SIG-M5 treated with dmso at 0.1 percent for 504 hours (cell line): ENCODE measurements around the gene KCNJ11.
"Not testable (repeated sequence)": the region's sequence is repeated elsewhere in the genome, so short reads cannot be mapped to it uniquely, and the experiment has no call there.

Experiments used
- DNase-seq: peaks from one replicate; lab custom pipeline; 2025; ENCODE audit not compliant: unreplicated experiment; lab: John Stamatoyannopoulos, UW

KCNJ11 gene

DNA sequence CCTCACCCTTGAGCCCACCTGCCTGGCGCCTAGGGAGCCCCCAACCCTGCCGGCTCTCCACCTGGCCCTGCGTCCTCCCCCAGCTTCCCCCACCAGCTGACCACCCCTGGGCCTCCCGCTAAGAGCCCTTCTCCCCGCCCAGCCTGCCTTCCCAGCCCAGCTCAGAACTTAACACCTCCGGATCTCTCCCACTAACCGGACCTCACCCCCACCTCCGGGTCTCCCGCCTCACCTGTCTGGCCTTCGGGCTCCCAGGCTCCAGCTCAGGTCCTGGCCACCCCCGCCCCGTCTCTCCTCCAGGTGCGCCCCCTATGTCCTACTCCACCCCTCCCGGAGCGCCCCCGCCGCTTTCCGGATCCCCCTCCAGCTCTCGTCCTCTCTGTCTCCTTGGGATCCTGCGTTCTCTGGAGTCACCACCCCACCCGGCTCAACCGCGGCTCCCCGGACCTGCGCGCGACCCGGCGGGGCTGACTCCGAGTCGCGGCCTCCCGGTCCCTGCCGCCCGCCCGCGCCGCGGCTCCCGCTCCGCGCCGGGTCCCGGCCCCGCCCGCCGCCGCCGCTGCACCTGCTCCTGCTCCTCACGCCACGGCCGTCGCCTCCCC lies at the start of gene KCNJ11:
KCNJ11 (minus strand) TSS at position 51 of the 602 bp plus-strand sequence. CDS start 568 bp downstream, outside the sequence.
- DNase-seq: peak; percentile 4

DNA sequence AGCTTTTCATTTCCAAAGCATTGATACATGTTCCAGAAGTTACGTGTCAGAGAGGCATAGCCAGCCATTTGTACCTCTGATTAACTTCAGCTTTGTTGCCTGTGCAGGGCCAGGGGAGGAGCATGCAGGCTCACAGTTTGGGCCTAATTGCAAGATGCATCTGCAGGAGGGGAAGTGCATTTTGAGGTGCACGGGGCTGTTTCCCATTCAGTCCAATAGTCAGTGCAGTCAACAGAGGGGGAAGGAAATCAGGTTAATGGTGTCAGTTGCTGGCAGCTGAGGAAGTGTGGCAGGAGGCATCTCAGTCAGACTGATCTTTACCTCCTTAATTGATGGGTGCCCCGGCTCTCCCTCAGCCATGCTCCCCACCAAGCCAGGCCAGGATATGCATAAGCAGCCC lies 48.9 kb upstream of the KCNJ11 start:
- no peak for DNase-seq

DNA sequence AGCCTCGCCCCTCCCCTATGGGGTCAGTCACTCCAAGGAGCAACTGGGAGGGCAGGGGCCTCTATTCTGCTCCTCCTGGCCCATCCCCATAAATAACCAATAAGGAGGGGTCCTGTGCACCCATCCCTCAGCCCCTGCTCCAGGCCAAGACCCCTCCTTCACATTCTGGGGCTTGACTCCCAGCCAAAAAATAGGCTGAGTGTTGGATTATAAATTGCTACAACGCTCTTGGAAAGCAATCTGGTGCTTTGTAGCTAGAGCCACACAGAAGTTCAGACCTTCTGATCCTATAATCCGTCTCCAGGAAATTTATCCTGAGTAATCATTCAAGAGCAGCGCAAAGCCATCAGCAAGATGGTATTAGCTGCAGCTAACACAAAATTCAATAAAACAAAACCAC lies 45.6 kb upstream of the KCNJ11 start:
- DNase-seq: no peak

DNA sequence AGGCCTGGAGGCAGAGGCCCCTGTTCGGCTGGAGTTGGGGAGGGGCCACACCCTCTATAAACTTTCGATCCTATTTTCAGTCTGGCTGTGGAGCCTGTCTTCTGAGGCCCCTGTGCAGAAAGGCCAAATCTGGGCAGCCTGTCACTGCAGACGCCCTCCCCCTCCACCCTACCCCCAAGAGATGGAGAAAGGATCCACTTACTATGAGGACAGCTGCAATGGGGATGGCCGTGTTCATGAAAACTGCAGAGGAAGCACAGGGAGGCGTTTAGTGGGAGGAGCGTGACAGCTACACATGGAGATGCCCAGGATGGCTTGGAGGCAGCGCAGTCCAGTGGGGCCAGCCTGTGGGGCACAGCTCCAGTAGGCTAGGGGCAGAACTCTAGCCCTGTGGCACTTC lies 43.5 kb upstream of the KCNJ11 start:
- no peak for DNase-seq

DNA sequence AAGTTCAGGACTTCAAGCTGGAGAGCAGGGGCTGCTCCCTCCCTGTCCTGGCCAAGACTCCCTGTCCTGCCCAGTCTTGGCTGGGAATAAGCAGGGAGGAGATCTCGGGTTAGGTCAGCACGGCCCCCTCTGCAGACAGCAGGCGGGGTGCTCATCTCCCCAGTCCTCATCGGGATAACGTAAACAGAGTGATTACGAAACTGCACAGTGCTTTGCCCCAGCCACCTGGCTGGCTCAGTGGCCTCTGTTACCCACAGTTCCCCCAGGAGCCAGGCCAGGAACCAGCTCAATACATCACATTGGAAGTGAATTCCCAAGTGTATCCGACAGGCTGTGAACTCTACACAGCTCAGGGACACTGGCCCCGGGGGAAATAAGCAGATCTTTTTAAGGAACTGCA lies 42.7 kb upstream of the KCNJ11 start:
- no peak for DNase-seq

DNA sequence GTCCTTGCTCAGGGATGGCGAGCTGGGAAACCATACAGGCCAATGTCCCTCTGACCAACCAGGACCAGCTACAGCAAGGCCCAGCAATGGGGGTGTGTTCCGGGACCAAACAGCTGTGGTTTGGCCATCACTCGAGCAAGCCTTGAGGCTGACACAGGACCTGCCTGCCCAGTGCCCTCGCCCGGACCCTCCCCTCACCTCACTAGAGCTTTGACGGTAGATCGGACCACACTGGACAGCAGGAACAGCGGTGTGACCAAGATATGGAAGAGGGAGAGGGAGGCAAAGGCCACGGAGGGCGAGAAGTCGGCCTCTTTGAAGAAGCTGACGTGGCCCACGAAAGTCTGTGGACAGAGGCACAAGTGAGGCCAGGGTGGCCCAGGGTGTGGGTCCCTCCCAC lies 42.2 kb upstream of the KCNJ11 start:
- DNase-seq: no peak

DNA sequence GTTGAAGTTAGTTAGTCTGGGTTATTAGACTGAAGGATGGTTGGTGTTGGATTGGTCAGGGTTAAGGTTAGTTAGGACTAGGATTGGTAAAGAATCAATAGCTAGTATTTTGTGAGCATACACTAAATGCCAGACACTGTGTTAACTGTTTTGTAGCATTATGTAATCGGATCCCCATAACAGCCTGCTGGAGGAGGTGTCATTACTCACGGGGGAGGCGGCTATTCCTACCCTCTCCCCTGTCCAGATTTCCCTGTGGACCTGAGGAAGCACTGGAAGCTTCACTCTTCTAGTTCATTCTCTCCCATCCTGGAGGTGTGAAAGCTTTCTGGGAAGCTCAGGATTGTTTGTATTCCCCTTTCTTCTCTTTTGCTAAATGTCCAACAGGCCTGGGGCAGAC lies 40.5 kb upstream of the KCNJ11 start:
- DNase-seq: no peak

DNA sequence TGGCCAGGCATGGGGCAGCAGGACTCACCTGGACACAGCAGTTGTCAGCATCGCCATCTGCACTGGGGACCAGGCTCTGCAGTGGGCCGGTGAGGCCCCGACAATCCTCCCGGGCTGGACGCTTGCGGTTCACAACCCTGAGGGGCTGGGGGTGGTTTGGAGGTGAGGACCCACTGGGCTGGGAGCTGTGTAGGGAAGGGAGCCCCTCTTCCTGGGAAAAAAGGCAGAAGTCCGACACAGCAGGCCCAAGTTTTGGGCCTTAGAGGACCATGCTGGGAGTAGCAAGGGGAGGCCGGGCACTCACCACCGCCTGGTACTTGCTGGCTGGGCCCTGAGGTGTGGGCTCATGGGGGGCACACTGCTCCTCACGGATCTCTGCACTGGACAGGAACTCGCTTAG lies 39.8 kb upstream of the KCNJ11 start:
- DNase-seq: no peak

DNA sequence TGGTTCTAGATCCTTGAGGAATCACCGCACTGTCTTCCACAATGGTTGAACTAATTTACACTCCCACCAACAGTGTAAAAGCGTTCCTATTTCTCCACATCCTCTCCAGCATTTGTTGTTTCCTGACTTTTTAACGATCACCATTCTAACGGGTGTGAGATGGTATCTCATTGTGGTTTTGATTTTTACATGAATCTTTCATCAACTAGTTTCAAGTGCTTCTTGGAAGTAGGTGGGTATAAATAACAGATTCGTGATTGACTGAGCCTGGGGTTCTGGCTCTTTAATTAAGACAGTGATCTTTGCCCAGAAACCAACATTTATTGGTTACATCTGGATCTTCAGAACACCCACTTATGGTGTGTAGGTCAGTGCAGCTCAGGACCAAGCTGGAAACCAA lies 37.8 kb upstream of the KCNJ11 start:
- DNase-seq: not testable (repeated sequence)

DNA sequence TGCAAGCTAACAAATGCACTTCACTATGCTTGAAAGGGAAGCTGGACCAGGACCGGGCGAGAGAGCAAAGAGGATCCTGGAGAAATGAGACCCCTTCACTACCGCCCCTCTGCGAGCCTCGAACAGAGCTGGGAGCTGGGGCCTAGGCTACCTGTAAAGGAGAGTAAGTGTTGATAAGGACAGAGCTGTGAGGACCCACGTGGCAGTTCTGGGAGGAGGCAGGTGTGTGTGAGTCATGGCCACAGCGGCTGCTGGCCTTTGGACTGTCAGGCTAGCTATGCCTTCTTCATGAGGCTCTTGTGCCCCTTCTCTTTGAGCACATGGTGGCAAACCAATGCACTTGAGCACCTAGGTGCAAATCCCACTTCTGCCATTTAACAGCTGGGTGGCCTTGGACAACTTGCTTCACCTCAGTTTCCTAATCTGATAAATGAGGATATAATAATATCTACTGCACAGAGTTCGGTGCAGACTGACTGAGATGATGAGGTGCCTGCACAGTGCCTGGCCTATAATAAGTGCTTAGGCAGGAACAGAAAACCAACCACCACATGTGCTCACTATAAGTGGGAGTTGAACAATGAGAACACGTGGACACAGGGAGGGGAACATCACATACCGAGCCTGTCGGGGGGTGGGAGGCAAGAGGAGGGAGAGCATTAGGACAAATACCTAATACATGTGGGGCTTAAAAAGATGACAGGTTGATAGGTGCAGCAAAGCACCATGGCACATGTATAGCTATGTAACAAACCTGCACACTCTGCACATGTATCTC lies 35.3 kb upstream of the KCNJ11 start:
- no peak for DNase-seq

DNA sequence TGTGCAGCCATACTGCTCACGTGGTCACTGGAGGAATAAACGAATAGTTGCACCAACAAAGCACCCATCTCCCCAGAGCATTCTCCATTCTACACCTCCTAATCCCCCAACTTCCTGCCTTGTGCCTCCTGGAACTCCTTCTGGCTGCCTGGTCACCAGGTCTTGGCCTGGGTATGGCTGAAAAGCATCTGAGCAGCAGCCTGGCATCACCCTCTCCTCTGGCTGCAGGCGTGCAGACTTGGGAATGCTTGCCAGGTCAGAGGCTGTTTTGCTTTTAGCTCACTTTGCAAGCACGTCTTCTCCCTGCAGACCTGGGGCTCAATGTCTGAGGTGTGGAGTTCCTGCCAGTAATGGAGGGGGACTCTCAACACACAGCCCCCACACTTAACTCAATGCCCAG lies 33.3 kb upstream of the KCNJ11 start:
- no peak for DNase-seq

DNA sequence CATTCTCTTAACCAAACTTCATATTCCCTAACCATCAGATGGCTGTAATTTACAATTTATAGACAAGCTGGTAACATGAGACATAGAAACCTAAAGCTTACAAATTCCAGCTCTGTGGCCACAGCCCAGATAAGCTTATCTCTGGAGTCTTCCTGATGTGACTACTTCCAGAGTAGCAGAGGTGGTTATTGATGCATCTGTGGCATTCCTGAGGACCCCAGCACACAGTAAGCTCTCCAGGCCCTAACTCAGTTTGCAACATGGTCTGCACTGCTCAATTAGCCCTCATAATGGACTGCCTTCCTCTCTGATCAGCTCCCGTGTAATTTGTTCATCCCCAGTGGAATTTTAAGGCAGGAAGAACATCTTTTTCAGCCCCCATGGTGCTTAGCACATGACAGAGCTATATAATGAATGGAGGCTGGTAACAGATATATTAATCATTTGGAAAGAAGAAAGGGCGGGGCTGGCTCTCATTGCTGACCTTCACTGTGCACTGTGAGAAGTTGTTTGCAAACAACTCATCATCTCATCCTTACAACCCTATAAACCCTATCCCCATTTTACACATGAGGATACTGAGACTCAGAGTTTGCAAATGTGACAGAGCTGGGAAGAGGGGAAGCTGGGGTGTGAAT lies 30.1 kb upstream of the KCNJ11 start:
- DNase-seq: no peak

DNA sequence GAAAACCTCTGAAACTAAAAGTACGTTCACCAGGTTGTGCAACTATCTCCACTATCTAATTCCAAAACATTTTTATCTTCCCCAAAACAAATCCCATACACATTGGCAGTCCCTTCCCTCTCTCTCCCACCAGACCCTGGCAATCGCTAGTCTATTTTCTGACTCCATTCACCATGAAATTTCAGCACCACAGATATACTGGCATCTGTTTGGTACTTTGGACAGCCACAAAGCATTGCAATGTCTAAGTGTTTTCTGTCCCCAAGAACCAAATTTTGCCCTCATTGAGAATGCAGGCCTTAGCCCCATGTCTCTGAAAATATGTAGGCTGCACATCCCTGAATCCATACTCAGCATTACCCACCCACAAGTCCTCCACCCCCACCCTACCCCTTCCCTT lies 28.0 kb upstream of the KCNJ11 start:
- no peak for DNase-seq

DNA sequence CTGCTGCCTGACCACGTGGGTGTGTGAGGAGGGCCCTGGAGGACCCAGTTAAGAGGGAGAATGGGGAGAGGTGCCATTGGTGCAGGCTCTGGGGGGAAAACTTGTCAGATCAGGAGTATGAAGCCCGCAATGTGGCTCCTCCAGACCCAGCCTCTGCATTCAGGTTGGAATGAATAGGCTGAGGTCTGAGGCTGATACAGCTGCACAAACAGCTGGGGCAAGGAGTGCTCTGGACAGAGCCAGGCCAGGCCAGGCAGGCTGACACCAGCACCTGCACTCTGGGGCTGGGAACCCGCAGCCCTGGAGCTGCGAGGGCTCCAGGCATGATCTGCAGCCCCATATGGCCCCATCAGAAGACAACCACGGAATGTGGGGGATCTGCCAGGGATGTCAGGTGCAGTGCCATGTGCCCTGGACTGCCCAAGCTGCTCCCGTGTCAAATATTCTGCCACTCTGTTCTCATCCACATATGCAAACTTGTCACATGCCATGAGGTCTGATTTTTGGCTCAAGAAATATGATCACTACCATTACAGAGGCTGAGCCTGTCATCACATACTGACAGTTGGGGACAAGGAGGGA lies 27.2 kb upstream of the KCNJ11 start:
- no peak for DNase-seq

DNA sequence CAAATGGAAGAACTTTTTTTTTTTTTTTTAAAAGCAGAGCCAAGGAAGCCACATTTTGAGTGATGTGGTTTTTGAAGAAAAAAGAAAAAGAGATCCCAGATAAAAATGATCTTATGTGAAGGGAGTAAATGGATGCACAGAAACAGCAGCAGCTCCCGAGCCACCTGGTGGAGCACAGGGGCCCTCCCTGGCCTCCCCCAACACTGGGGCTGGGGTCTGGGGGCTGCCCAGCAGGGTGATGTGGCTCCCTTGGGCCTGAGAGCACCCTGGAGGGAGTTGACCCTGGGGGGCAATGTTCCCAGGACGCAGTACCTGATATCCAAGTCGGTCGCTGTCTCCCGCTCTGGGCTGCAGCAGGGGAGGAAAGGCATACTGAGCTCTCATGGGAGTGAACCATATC lies 26.5 kb upstream of the KCNJ11 start:
- no peak for DNase-seq

DNA sequence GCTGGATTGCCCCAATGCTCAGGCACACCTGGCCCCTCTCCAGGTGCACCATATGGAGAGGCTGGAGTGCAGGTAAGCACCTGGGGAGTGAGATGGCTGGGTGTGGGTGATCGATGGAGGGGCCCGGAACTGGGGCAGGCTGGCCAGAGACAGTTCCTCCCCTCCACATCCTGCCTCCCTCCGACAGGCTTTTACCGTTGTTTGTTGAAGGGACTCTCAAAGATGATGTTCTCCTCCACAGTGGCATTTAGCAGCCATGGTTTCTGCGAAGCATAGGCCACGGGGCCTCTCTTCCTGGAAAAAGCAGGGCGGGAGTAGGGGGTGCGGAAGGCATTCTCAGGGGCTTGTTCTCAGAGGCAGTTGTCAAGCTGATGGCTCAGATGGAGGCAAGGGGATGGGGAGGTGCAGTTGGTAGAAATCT lies 25.9 kb upstream of the KCNJ11 start:
- DNase-seq: no peak

DNA sequence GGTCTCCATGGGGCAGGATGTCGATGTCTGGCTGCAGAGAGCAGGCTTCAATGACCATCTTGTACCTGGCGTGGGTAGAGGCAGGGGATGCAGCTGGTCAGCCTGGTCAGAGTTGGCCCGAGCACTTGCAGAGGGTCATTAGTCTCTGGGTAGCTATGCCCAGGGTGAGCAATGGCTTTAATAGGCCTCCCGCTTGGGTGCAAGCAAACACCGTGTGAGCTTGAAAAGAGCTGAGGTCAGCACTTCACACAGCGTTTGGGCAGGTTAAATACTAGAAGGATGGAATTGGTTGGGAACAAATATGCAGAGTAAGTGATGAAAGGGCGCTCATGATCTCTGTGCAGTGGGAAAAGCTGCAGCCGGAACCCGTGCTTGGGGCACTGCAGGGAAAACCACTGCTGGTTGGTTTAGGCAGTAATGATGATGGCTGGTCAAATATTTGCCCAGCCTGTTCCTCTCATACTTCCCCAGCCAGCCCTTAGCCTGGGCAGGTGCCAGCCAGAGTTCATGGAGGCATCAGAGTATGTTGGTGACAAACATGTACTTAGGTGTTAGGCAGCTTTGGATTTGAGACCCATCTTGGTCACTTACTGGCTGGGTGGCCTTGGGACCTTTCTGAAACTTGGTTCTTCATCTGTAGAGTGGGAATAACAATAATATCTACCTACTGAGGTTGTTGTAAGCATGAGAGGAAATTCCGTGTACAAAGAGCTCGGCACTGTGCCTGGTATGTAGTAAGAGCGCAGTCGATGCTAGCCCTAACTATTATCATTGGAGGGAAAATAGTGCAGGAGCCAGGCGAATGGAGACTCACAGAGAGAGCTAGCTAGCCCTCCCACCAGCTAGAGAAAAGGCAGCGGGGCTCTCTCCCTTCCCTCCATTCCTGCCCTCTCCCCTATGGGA lies 25.2 kb upstream of the KCNJ11 start:
- DNase-seq: peak; percentile 20

DNA sequence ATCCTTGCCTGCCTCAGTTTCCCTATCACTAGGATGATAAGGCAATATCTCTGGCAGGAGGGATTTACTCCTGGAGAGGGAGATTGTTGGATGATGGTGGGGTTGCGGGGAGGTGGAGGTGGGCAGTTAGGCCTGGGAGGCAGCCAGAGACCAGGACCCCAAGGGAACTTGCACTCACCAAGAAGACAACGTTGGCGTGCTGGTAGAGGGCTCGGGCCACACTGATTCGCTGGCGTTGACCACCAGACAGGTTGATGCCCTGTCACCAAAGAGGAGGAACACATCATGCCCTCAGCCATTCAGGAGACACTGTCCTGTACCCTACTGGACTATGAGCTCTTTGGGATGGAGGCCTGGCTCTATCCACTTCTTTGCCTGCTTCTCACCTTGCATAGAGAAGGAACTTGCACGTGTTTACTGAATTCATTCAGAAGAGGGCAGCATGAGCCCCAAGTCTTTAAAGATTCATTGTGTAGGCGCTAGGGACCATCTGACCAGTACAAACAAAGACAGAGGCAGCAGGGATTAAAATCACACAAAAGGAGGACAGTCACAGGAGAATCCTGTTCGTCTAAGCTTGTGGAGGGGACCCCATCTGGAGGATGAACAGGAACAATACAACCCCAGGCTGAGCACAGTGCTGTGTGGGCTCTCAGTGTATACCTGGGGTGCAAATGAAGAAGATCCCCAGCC lies 24.2 kb upstream of the KCNJ11 start:
- peak; percentile 4 for DNase-seq

DNA sequence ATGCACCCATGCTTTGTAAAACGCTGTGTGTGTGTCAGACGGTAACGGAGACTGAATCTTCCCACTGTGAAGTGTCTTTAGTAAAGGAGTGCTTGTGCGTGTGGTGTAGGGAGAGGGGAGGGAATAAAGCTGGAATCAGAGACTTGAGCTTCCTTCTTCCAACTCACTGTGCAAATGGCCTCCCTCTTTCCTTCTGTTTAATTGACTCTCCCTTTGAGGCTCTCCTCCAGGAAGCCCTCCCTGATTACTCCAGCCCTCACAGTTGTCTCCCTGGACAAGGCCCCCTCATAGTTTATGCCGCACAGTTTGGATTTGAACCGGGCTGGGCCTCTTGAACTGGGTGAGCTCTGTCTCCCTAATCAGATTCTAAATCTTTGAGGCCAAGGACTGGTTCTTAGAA lies 23.0 kb upstream of the KCNJ11 start:
- DNase-seq: no peak

DNA sequence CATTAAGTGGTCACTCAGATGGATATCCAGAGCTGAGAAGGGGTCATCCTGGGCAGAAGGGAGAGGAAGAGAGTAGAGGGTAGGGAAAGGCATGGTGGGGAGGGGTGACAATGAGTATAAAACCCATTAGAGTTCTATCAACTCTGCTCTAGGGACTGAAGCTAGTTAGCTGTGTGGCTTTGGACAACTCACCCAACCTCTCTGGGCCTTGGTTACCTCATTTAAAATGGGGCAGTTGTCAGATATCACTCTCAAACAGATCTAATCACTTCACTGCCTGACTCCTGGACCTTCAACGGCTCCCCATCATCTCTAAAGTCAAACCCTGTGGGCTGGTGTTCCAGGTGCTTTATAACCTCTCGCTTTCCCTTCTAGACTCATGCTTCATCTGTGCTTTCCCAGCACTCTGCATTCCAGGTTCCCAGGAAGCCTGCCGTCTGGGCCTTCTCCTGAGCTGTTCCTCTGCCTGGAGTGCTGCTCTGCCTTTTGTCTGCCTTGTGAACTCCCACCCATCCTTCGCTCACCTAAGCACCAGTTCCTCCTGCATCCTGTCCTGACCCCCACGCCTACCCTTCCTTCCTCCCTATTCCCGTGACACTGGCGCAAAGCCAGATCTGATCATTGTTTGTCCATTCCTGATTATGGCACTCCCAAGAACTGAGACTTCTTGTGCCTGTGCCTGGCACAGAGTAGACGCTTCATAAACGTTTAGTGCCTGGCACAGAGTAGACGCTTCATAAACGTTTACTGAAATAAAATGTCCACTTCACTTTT lies 22.3 kb upstream of the KCNJ11 start:
- no peak for DNase-seq
